HEK293T (cell line): ENCODE measurements around the gene HHIPL1.

ENCODE experiments used
- CTCF ChIA-PET: fragments of 350-600 bp; formaldehyde crosslinking; extraction: SDS; loops from one replicate; lab custom pipeline; 2021; ENCODE audit warnings: antibody characterized with exemption, inconsistent platforms; lab: Yijun Ruan, JAX
- POLR2A ChIA-PET: fragments of 350-600 bp; formaldehyde crosslinking; extraction: SDS; loops from one replicate; lab custom pipeline; 2020; ENCODE audit warnings: antibody characterized with exemption, inconsistent platforms; lab: Yijun Ruan, JAX
- DNase-seq: peaks from one replicate; pipeline ENCODE4 v3.0.0; 2012; ENCODE audit warnings: mixed read lengths; ENCODE audit errors: extremely low spot score
- ARNT ChIP-seq: fragments of 450-650 bp; IDR thresholded peaks from 2 replicates; pipeline ENCODE4 v1.6.1; 2017; ENCODE audit warnings: mild to moderate bottlenecking
- BHLHE40 ChIP-seq: fragments of 450-650 bp; IDR thresholded peaks from 2 replicates; pipeline ENCODE4 v1.6.1; 2016; ENCODE audit warnings: mild to moderate bottlenecking, moderate library complexity, borderline replicate concordance
- CTBP1 ChIP-seq: fragments of 450-650 bp; IDR thresholded peaks from 2 replicates; pipeline ENCODE4 v1.6.1; 2016; ENCODE audit warnings: borderline replicate concordance
- ELF4 ChIP-seq: fragments of 450-650 bp; IDR thresholded peaks from 2 replicates; pipeline ENCODE4 v1.6.1; 2017; ENCODE audit warnings: antibody characterized with exemption
- FOXA1 ChIP-seq: fragments of 450-650 bp; IDR thresholded peaks from 2 replicates; pipeline ENCODE4 v1.6.1; 2016; ENCODE audit warnings: mild to moderate bottlenecking
- FOXK2 ChIP-seq: fragments of 450-650 bp; IDR thresholded peaks from 2 replicates; pipeline ENCODE4 v1.6.1; 2016; ENCODE audit warnings: mild to moderate bottlenecking
- FOXM1 ChIP-seq: fragments of 450-650 bp; IDR thresholded peaks from 2 replicates; pipeline ENCODE4 v1.6.1; 2017; ENCODE audit warnings: mild to moderate bottlenecking, borderline replicate concordance
- HDGF ChIP-seq: fragments of 450-650 bp; IDR thresholded peaks from 2 replicates; pipeline ENCODE4 v1.6.1; 2017; ENCODE audit warnings: antibody characterized with exemption, borderline replicate concordance
- L3MBTL2 ChIP-seq: fragments of 450-650 bp; conservative IDR thresholded peaks from 2 replicates; pipeline ENCODE4 v1.6.1; 2016; ENCODE audit warnings: mild to moderate bottlenecking
- LEF1 ChIP-seq: fragments of 450-650 bp; IDR thresholded peaks from 2 replicates; pipeline ENCODE4 v1.6.1; 2017; ENCODE audit warnings: mild to moderate bottlenecking, borderline replicate concordance
- NFRKB ChIP-seq: fragments of 450-650 bp; IDR thresholded peaks from 2 replicates; pipeline ENCODE4 v1.6.1; 2016; ENCODE audit warnings: mild to moderate bottlenecking, moderate library complexity
- SP1 ChIP-seq: fragments of 450-650 bp; IDR thresholded peaks from 2 replicates; pipeline ENCODE4 v1.6.1; 2017
- SUZ12 ChIP-seq: fragments of 450-650 bp; IDR thresholded peaks from 2 replicates; pipeline ENCODE4 v1.6.1; 2016; ENCODE audit warnings: mild to moderate bottlenecking
- TARDBP ChIP-seq: fragments of 450-650 bp; IDR thresholded peaks from 2 replicates; pipeline ENCODE4 v1.6.1; 2016
- ZNF384 ChIP-seq: fragments of 450-650 bp; IDR thresholded peaks from 2 replicates; pipeline ENCODE4 v1.6.1; 2016
- TF ChIP-seq, protein P1 (sequence below): fragments of 450-650 bp; IDR thresholded peaks from 2 replicates; pipeline ENCODE4 v1.6.1; 2016

HHIPL1 gene

DNA sequence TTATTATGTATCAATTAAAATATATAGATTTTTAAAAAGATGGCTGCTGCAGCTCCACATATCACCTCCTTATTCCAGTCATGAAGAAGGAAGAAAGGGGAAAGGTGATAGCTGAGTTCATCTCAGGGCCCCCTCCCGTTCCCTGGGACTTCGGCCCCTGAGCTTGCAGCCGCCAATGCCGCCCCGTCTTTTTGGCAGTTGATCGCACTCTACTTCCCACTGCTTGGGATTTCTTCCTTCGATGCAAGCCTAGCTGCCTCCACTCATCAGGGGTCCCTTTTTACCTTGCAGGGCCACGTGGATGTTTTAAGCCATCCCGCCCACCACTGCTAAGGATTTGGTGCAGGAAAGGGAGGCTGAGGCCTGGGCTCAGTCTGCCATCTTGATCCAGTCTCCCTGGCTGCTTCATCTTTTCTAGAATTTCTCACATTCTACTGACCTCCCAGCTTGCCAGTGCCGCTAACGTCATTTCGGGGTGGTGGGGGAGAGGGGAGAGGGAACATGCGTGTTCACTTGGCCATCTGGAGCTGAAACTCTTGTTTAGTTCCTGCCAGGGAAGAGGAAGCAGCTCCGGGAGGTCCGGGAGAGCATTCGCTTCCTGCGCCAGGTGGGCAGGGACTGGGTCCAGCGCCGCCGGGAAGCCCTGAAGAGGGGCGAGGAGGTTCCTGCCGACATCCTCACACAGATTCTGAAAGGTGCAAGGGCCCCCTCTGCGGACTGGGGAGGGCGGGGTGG is 70.5 kb downstream of the HHIPL1 start:
- ChIA-PET CTCF (interaction anchor here (0.7 kb wide), 1 partner anchor 167 kb away, joined by 3 read pairs; no protein-coding TSS in a partner anchor), POLR2A (interaction anchor here (0.6 to 1.2 kb wide), 3 partner anchors 15 to 164 kb away, joined by 3 read pairs; partner anchors contain the start of gene CYP46A1)
- DNase-seq: peak; percentile 2
- TF ChIP-seq FOXK2: no peak
- no peak for TF ChIP-seq HDGF
- no peak for TF ChIP-seq ELF4
- no peak for TF ChIP-seq ZNF384
- TF ChIP-seq, protein P1, sequence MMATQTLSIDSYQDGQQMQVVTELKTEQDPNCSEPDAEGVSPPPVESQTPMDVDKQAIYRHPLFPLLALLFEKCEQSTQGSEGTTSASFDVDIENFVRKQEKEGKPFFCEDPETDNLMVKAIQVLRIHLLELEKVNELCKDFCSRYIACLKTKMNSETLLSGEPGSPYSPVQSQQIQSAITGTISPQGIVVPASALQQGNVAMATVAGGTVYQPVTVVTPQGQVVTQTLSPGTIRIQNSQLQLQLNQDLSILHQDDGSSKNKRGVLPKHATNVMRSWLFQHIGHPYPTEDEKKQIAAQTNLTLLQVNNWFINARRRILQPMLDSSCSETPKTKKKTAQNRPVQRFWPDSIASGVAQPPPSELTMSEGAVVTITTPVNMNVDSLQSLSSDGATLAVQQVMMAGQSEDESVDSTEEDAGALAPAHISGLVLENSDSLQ: no peak
- no peak for TF ChIP-seq ARNT

DNA sequence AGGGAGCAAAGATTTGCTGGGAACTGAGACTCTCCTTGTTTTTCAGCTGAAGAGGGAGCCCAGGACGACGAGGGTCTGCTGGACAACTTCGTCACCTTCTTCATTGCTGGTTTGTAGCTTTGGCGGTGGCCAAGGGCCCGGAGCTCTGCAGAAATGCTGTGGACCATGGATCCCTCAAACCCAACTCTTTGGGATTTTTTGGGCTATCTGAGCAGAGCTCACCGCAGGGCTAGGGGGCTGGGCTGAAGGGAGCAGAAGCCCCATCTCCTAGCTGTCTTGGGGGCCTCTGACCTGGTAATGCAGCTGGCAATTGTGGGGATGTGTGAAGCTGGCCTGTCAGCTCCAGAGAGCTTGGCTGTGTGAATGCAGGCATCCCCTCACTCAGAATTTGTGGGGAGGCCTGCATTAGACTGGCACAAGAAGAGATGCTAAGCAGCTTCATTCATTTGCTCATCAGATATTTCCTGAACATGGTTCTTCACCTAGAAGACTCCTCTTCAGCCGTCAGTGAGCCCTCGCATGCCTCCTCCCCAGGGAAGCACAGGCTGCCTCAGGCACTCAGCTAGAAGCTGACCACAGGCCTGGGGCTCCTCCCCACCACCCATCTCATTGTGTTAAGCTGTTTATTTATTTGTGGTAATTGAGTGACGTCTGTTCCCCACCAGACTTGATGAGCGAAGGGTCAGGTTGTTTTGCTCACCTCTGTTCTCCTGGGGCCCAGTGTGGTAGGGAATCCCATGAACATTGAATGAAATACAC is 71.3 kb downstream of the HHIPL1 start:
- DNase-seq: peak; percentile 2
- CTCF ChIA-PET: interaction anchor here (0.7 to 1.0 kb wide), 2 partner anchors 14 to 325 kb away, joined by 3 read pairs; no protein-coding TSS in a partner anchor
- TF ChIP-seq TARDBP (no peak), LEF1 (no peak), ARNT (no peak), CTBP1 (no peak), SUZ12 (no peak), FOXK2 (no peak), HDGF (no peak), NFRKB (no peak), SP1 (no peak), BHLHE40 (no peak), FOXM1 (no peak), L3MBTL2 (no peak), ELF4 (no peak), ZNF384 (no peak), FOXA1 (no peak)
- TF ChIP-seq, protein P1: no peak
- POLR2A ChIA-PET: interaction anchor here (0.9 to 1.2 kb wide), 2 partner anchors 14 to 32 kb away, joined by 3 read pairs; partner anchors contain the start of gene CYP46A1

DNA sequence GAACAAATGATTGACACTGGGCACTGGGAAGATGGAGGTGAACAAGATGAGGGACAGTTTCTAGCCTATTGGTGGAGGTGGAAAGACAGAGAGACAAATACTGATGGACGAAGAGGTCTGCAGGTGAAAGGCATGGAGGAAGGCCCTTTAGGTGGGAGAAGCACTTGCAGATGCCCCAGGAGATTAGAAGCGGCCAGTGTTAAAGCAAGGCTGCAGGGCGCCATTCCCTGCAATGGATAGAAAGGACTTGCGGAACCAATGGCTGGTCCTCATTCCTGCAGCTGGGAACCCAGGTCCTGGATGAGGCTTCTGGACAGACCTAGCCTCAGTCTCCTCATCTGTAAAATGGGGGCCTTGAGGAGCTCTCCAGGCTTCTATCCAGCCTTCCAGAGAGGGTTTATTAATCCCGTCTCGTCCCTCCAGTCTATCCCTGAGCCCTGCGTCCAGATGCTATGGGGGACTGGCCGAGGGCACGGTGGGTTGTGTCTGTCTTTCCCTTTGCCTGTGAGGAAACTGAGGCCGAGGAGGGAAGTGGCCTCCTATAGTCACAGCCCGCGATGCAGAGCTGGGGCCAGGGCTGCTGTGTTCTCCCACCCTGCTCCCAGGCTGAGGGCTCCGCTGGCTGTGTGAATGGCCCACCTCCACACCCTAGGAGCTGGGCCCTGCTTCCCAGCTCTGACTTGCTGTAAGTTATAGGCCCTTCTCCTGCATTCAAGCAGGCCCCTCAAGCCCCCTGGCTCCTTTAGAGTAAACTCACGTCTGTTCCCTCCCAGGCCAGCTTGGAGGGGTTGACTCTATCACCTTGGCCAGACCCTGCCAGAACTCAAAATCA is 72.1 kb downstream of the HHIPL1 start:
- TF ChIP-seq L3MBTL2 (no peak), NFRKB (no peak)
- TF ChIP-seq, protein P1: peak; percentile 57; the same call in 1 of the 2 replicates
- DNase-seq: peak; percentile 3
- ChIA-PET POLR2A (no interaction called here), CTCF (interaction anchor here (1.0 kb wide), 1 partner anchor 13 kb away, joined by 3 read pairs; no protein-coding TSS in a partner anchor)

DNA sequence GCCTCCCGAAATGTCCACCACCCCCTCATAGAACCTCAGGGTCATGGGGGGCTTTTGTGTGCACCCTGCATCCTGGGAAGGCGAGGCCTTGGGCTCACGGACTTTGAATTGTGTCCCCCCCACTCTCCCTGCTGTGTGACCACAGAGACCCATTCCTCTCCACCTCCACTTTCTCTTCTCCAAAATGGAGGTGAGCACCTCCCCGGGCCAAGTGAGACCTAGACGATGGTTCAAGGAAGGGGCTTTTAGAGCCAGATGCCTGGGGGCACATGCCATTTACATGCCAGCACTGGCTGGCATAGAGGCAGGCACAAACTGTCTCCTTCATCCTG is 72.7 kb downstream of the HHIPL1 start:
- CTCF ChIA-PET: no interaction called here
- POLR2A ChIA-PET: no interaction called here
- no peak for DNase-seq
- TF ChIP-seq ELF4 (no peak), LEF1 (no peak), SUZ12 (no peak), HDGF (no peak), BHLHE40 (no peak), NFRKB (no peak)
- TF ChIP-seq, protein P1: no peak

DNA sequence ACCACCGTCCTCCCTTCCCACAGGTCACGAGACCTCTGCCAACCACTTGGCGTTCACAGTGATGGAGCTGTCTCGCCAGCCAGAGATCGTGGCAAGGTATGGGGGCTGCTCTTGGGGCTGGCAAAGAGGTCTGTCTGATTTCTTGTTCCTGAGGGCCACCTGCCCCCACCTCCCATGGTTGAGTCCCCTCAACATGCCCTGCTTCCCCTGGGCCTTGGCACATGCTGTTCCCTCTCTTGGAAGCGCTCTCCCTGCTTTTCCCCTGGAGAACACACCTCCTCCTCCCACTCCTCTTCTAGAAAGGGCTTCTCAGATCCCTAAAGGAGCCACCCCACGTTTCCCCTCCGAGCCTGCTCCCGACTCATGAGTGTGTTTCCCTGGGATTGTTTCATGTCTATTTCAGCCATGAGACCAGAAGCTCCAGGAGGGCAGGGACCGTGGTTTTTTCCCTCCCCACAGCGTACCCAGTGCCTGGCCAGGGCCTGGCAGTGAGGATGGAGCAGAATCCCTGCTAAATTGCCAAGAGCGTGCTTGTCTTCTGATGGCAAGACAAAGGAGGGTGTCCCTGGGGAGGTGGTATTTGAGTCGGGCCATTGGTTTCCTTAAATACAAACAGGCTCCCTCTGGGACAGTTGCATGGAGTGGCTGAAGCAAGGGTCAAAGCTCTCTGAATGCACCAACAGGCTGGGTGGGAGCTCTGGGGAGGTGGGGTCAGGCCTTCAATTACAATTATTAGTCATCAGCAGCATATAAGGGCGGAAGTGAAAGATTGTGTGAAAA is 73.3 kb downstream of the HHIPL1 start:
- CTCF ChIA-PET: no interaction called here
- DNase-seq: peak; percentile 1
- TF ChIP-seq, protein P1: no peak
- TF ChIP-seq ELF4 (no peak), HDGF (no peak), FOXM1 (no peak), ZNF384 (no peak), LEF1 (no peak), SUZ12 (no peak), ARNT (no peak), FOXK2 (no peak), SP1 (no peak), FOXA1 (no peak)
- POLR2A ChIA-PET: no interaction called here
